Neural crest cell (in vitro differentiated cells): ENCODE measurements around the gene SH3YL1. TPM values are rescaled to one million over a fixed set of nuclear protein-coding genes. Genes with fewer than 3 reads are reported as not detected.

ENCODE experiments used
- DNase-seq: peaks from one replicate; pipeline ENCODE4 v3.0.0; 2021; ENCODE audit warnings: low read depth, mixed read lengths, low spot score
- H3K27ac Mint-ChIP-seq: one replicate; pipeline ENCODE4 v1.8.0; 2021; ENCODE audit warnings: mild to moderate bottlenecking, mixed read lengths; ENCODE audit not compliant: unreplicated experiment
- H3K27me3 Mint-ChIP-seq: 2 replicates; pipeline ENCODE4 v1.8.0; 2021; ENCODE audit warnings: low read depth, mild to moderate bottlenecking, mixed read lengths
- H3K36me3 Mint-ChIP-seq: 2 replicates; pipeline ENCODE4 v1.8.0; 2021; ENCODE audit warnings: low read depth, mild to moderate bottlenecking, mixed read lengths
- H3K4me1 Mint-ChIP-seq: 2 replicates; pipeline ENCODE4 v1.8.0; 2021; ENCODE audit warnings: mixed read lengths
- H3K4me3 Mint-ChIP-seq: one replicate; pipeline ENCODE4 v1.8.0; 2021; ENCODE audit warnings: mild to moderate bottlenecking, mixed read lengths
- H3K9me3 Mint-ChIP-seq: 2 replicates; pipeline ENCODE4 v1.8.0; 2021; ENCODE audit warnings: mixed read lengths
- total RNA-seq: library from RNA; stranded (reverse); gene quantifications from 2 replicates; pipeline ENCODE4 v1.2.1, GENCODE V29; 2021
- TF ChIP-seq, protein P1 (sequence below): fragments of 200-600 bp; sonication (generic); conservative IDR thresholded peaks from 2 replicates; pipeline ENCODE4 v1.5.0; 2021; ENCODE audit warnings: antibody characterized with exemption, mild to moderate bottlenecking

SH3YL1 gene
- total RNA-seq, 1 donor from 2014 or later = 31.8 TPM

DNA sequence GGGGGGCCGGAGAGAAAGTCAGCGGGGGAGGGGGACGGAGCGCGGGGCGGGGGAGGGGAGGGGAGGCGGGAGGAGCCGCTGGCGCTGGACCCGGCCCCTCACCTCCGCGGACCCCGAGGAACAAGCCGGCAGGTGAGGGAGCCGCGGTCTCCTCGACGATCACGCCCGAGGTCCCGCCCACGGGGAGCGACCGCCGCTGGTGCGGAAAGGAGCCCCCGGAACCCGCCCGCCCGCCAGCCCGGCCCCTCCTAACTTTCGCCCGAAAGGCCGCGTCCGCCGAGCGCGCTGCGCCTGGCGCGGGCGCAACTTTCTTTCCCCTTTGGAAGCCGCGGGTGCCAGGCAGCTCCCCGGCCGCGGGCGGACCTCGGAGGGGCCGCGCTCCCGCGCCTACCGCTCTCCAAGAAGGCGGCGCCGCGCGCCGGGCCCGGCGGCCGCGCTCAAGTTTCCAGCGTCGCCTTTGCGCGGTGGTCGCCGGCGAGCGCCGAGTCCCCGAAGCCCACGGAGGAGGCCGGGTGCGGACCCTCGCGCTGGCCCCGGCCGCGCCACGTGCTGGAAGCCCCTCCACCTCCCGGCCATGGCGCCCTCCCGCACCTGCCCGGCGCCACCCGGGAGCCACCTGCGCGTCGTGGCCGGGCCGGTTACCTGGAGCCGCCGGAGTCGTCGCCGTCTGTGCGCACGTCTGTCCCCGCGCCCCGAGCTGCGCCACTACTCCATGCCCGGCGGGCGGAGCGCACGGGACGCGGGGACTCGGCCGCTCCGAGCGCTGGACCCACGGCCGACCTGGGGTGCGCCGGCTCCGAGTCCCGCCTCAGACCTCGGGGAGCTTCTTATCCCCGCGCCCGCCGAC, 24.3 kb upstream of the SH3YL1 start, which contains the start of gene ALKAL2:
TSS of gene ALKAL2 (minus strand) at position 181 of the 847 bp plus-strand sequence. CDS start 256 bp downstream, outside the sequence.
- peak within 1 kb of the TSS; percentile 80 for H3K4me3 Mint-ChIP-seq
- H3K27ac Mint-ChIP-seq = no peak within 1 kb of the TSS
- peaks cover 13% of the 10 kb centered on the region for H3K4me1 Mint-ChIP-seq
- H3K36me3 Mint-ChIP-seq = peaks cover 2% of the 10 kb centered on the region
- peaks cover 61% of the 10 kb centered on the region for H3K27me3 Mint-ChIP-seq
- no peaks in the 10 kb centered on the region for H3K9me3 Mint-ChIP-seq
- TF ChIP-seq, protein P1, sequence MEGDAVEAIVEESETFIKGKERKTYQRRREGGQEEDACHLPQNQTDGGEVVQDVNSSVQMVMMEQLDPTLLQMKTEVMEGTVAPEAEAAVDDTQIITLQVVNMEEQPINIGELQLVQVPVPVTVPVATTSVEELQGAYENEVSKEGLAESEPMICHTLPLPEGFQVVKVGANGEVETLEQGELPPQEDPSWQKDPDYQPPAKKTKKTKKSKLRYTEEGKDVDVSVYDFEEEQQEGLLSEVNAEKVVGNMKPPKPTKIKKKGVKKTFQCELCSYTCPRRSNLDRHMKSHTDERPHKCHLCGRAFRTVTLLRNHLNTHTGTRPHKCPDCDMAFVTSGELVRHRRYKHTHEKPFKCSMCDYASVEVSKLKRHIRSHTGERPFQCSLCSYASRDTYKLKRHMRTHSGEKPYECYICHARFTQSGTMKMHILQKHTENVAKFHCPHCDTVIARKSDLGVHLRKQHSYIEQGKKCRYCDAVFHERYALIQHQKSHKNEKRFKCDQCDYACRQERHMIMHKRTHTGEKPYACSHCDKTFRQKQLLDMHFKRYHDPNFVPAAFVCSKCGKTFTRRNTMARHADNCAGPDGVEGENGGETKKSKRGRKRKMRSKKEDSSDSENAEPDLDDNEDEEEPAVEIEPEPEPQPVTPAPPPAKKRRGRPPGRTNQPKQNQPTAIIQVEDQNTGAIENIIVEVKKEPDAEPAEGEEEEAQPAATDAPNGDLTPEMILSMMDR = no peak
- DNase-seq = no peak

DNA sequence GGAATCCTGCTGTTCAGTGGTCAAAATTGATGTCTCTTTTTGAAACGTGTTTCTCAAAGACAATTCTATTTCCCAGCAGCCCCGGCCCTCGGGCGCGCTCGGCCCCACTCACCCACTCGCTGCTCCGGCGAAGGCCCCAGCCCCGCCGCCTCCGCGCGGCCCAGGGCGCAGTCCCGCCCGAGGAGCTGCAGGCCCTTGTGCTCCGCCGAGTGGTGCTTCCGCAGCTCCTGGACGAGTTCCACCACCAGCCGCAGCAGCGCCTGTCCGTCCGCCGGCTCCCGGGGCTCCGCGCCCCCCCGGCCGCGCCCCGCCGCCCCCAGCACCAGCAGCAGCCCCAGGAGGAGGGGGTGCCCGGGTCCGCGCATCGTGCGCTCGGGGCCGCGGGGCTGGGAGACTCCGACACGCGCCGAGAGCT, 23.6 kb upstream of the SH3YL1 start:
- Mint-ChIP-seq H3K27me3 (peaks cover 58% of the 10 kb centered on the region), H3K36me3 (peaks cover 2% of the 10 kb centered on the region), H3K4me1 (peaks cover 13% of the 10 kb centered on the region), H3K27ac (no peak overlapping the region), H3K9me3 (no peaks in the 10 kb centered on the region), H3K4me3 (peak overlapping the region; percentile 80)
- no peak for DNase-seq
- TF ChIP-seq, protein P1 = no peak

DNA sequence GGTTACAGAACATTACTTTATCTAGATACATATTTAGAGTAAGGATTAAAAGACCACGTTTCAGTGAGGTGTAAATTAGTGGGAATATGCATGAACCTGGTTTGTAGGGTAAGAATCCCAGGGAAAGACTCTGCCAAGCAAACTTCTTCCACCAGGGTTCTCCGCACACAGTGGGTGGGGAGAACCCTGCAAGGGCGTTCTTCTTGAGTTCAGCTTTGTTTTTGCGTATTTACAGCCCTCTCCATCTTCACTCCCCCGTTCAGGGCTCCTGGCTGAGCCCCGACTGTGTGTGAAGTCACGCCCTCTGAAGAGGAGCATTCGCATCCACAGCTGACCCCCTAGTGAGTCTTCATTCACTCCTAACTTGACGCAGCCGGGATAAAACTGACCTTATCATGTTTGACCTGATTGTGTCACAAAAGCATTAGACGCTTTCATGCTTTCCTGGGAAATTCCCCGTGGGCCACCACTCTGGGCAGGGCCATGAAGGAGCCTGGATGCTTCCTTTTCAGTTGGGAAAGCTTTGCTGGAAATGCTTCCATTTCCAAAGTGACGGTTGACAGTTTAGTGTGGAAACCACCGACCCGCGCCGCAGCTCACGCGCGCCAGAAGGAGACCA, 23.1 kb upstream of the SH3YL1 start:
- peaks cover 56% of the 10 kb centered on the region for H3K27me3 Mint-ChIP-seq
- TF ChIP-seq, protein P1 = no peak
- no peak overlapping the region for H3K27ac Mint-ChIP-seq
- no peaks in the 10 kb centered on the region for H3K9me3 Mint-ChIP-seq
- peaks cover 2% of the 10 kb centered on the region for H3K36me3 Mint-ChIP-seq
- H3K4me3 Mint-ChIP-seq = peak overlapping the region; percentile 80
- H3K4me1 Mint-ChIP-seq = peaks cover 13% of the 10 kb centered on the region
- DNase-seq = no peak

DNA sequence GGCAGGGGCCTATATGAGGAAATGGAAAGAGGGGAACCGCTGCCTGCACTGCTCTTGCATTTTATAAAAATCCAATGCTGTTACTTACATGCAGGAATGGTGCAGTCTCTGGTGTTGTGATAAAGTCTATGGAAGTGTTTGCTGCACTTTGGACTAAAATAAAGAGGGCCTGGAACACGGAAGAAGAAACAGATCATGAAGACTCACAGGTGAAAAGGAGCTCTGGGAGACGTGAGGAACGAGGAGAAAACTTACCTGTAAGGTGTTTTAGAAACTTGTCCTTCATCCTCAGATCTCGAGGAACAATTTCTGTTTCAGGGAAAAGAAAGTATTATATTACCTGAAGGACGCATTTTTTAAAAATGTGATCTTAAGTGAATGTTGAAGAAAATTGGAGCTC, 22.2 kb upstream of the SH3YL1 start:
- no peaks in the 10 kb centered on the region for H3K9me3 Mint-ChIP-seq
- H3K27me3 Mint-ChIP-seq = peaks cover 53% of the 10 kb centered on the region
- peak overlapping the region; percentile 34 for H3K4me3 Mint-ChIP-seq

DNA sequence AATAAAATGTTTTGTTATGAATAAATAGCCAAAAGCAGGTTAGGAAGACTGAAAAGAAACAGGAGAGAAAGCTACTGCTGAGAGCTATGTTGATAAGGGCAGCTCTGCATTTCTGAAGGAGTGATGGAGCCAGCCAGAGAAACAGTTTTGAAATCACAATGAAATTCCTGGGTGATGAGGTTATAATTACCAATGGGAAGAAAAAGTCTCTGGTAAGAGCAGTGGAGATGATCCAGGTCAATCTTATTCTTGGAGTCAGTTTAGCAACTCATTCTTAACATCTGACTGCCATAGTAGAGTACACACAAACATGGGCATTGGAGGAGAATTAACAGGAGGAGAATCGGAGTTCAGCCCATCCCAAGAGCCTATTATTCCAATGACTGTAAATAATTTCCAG, 21.7 kb upstream of the SH3YL1 start:
- H3K4me1 Mint-ChIP-seq = peaks cover 16% of the 10 kb centered on the region
- TF ChIP-seq, protein P1 = no peak
- H3K4me3 Mint-ChIP-seq = peak overlapping the region; percentile 34
- H3K27me3 Mint-ChIP-seq = peaks cover 48% of the 10 kb centered on the region
- H3K9me3 Mint-ChIP-seq = no peaks in the 10 kb centered on the region
- H3K27ac Mint-ChIP-seq = no peak overlapping the region
- DNase-seq = no peak
- H3K36me3 Mint-ChIP-seq = peaks cover 4% of the 10 kb centered on the region

More for the DNA sequence above, 22.2 kb upstream of the SH3YL1 start:
- Mint-ChIP-seq H3K36me3 (peaks cover 4% of the 10 kb centered on the region), H3K27ac (no peak overlapping the region), H3K4me1 (peaks cover 13% of the 10 kb centered on the region)
- TF ChIP-seq, protein P1 = no peak
- DNase-seq = no peak
